DMS79 (cell line): ENCODE measurements around the gene SYCE1.
"Not testable (repeated sequence)": the region's sequence is repeated elsewhere in the genome, so short reads cannot be mapped to it uniquely, and the experiment has no call there.

Experiments used
- DNase-seq: peaks from one replicate; lab custom pipeline; 2025; lab: John Stamatoyannopoulos, UW

SYCE1 gene

GRCh38 chr10:133565441-133566294, at the start of gene SYCE1:
Gene SYCE1, minus strand, starts transcription at chr10:133565583. Its CDS starts 54 bp downstream, at chr10:133565529.
- DNase-seq = no peak

- DNase-seq = peak; percentile 78
These were observed 49.6 kb upstream of the SYCE1 start for GRCh38 chr10:133614830-133615580.

- no peak for DNase-seq
These were observed 48.3 kb upstream of the SYCE1 start for GRCh38 chr10:133613699-133614098.

GRCh38 chr10:133611079-133611478, 45.7 kb upstream of the SYCE1 start:
- no peak for DNase-seq

- DNase-seq = no peak
These were observed 43.5 kb upstream of the SYCE1 start for GRCh38 chr10:133608855-133609254.

- not testable (repeated sequence) for DNase-seq
These were observed 38.1 kb upstream of the SYCE1 start for GRCh38 chr10:133603434-133603833.

- no peak for DNase-seq
These were observed 35.3 kb upstream of the SYCE1 start for GRCh38 chr10:133600657-133601056.

- DNase-seq = not testable (repeated sequence)
These were observed 34.5 kb upstream of the SYCE1 start for GRCh38 chr10:133599869-133600268.

- DNase-seq = no peak
These were observed 27.3 kb upstream of the SYCE1 start for GRCh38 chr10:133592716-133593115.

GRCh38 chr10:133590970-133591359, 25.6 kb upstream of the SYCE1 start:
- no peak for DNase-seq

- DNase-seq = no peak
These were observed 25.0 kb upstream of the SYCE1 start for GRCh38 chr10:133590226-133590969.

- DNase-seq = not testable (repeated sequence)
These were observed 11.7 kb upstream of the SYCE1 start for GRCh38 chr10:133577037-133577436.

- DNase-seq = not testable (repeated sequence)
These were observed 8.1 kb upstream of the SYCE1 start for GRCh38 chr10:133573460-133573859.

GRCh38 chr10:133572055-133572454, 6.7 kb upstream of the SYCE1 start:
- not testable (repeated sequence) for DNase-seq

- DNase-seq = not testable (repeated sequence)
These were observed 4.4 kb upstream of the SYCE1 start for GRCh38 chr10:133569801-133570200.

- not testable (repeated sequence) for DNase-seq
These were observed 3.6 kb upstream of the SYCE1 start for GRCh38 chr10:133568831-133569527.

GRCh38 chr10:133568287-133568614, 2.9 kb upstream of the SYCE1 start:
- no peak for DNase-seq

- no peak for DNase-seq
These were observed 2.4 kb upstream of the SYCE1 start for GRCh38 chr10:133567609-133568286.

GRCh38 chr10:133567119-133567518, 1.7 kb upstream of the SYCE1 start:
- no peak for DNase-seq

- DNase-seq = no peak
These were observed 567 bp downstream of the SYCE1 start for GRCh38 chr10:133564816-133565215.

GRCh38 chr10:133559216-133559615, 6.2 kb downstream of the SYCE1 start:
- DNase-seq = no peak
